ENCODE measurements around the gene FADS1.

The FADS1 gene

DNA sequence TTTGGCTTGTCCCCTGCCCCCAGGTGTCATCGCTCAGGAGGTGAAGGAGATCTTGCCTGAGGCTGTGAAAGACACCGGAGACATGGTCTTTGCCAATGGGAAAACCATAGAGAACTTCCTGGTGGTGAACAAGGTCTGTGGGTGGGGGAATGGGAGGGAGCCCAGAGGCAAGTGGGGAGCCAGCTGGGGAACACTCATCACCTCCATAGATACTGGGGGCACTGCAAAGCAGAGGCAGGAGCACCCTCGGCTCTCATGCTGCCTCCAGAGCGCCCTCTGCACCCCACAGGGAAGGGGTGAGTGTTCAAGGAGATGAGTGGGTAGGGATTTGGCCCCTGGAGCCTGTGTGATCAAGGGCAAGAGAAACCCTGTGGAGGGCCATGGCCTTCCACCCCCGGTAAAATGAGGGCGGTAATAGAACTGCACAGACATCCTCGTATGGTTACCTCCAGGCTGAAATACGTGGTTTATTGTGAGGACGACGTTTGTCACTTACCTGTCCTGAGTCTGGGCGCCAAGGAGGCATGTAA lies 38.4 kb downstream of the FADS1 start:
- DNase-seq (ENCODE audit: low read depth in 2 of 2), result no peak

DNA sequence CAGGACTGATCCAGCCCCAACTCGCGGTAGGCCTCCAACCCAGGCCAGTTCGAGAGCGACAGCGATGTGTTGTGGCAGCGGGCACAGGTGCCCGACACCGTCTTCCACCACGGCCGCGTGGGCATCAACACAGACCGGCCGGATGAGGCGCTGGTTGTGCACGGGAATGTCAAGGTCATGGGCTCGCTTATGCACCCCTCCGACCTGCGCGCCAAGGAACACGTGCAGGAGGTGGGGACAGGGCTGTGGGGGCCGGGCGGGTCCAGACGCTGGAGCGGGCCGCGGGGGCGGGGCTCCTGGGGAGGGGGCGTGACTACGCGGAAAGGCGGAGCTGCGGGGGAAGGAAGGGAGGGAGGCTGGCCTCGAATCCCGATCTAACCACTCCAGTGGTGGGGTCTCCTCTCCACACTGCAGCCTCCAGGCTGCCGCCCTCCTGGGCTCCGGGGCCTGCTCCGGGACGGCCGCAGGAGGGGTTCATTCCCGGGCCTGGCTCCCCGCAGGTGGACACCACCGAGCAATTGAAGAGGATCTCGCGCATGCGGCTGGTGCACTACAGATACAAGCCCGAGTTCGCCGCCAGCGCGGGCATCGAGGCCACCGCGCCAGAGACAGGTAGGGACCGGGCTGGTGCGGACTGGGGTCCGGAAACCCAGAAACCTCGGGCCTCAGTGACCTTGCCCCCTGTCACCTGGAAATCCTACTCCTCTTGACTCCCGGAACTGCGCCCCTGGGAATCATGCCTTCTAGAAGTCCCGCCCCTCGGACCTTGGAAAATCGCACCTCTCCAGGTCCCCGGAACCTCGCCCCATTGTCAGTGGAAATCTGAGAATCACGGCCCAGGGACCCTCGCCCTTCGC lies 39.3 kb downstream of the FADS1 start:
- DNase-seq (ENCODE audit: low read depth in 2 of 2), result peak; percentile 53 to 55

DNA sequence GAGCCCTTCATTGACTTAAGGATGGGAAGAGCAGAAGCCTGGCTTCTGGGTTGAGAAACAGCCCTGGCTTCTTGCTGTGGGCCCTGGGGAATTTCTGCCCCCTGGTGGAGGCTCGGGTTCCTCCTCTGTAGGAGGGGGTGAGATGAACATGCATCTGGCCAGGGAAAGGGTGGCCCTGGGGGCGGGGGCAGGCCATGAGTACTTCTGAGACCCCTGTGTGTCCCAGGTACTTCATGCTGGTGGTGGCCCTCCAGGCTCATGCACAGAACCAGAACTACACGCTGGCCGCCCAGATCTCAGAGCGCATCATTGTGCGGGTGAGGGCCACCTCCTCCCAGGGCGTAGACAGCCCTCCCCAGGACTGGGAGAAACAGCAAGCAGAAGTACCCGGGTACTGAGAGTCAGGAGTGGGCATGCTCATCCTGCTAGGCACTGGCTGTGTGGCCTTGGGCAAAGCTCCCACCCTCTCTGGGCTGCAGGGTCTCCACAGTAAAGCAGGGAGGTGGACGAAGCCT lies 40.2 kb downstream of the FADS1 start:
- DNase-seq (ENCODE audit: low read depth in 2 of 2), result peak; percentile 44 to 57

DNA sequence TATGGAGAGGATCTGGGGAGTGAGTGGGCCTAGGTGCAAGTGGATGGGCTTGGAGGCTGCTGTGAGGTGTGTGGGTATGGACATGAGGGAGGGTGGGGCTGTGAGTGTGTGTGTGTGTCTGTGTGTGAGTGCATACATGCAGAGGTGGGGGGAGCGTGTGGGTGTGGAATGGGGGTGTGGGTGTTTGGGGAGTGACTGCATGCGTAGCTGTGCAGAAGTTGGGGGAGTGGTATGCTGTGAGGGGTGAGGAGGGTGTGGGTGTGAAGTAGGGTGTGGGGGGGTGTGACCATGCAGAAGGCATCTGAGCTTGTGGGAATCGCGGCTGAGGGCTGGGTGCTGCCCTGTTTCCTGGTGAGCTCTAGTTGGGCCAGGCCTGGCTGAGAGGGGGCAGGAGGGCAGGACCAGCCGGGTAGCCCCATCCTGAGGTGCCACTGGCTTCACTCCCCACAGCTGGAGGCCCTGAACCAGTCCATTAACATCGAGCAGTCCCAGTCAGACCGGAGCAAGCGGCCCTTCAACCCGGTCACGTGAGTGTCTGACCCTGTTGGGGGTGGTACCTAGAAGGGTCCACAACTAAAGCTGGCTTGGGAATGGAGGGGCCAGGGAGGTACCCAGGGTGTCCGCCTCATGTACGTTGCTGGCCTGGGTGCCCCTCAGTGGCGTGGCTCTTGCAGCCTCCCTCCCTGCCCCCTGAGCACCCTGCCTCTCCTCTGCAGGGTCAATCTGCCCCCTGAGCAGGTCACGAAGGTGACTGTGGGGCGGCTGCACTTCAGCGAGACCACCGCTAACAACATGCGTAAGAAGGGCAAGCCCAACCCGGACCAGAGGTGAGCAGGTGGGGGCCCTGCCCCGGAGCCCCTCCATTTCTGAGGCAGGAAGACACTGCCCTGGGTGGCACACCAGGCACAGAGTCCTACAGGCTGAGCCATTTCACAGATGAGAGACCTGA lies 40.9 kb downstream of the FADS1 start:
- DNase-seq (ENCODE audit: low read depth in 2 of 2), result no peak

DNA sequence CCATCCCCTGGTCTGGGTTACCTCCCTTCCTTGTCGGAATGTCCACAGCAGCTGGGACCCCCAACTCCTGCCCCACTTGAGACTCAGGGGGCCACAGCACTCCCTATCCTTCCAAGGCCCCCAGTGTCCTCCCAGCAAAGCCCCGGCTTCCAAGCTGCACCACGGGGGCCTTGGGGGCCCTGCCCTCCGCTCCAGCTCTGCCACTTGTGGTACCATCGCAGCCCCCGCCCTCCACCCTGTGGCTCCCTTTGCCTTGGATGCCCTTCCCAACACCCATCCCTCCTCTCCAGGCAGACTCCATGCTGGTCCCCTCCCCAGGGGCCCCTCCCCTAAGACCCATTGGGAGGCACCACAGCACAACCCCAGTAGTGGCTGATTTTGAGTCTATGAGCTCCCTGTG lies 41.7 kb downstream of the FADS1 start:
- DNase-seq (ENCODE audit: low read depth in 2 of 2), result no peak

DNA sequence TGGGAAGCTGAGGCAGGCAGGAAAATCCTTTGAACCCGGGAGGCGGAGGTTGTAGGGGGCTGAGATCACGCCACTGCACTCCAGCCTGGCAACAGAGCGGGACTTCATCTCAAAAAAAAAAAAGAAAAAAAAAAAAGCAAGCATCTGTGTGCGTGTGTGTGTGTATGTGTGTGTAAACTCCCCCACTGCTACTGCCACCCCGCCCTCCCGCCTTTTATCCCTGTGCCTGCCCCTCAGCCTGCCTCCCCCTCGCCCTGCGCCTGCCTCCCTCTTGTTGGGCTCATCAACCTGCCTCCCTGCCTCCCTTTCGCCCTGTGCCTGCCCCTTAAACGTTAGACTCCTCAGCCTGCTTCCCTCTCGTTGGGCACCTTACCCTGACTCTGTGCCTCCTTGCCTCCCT lies 42.4 kb downstream of the FADS1 start:
- no peak for DNase-seq (ENCODE audit: low read depth in 2 of 2)

DNA sequence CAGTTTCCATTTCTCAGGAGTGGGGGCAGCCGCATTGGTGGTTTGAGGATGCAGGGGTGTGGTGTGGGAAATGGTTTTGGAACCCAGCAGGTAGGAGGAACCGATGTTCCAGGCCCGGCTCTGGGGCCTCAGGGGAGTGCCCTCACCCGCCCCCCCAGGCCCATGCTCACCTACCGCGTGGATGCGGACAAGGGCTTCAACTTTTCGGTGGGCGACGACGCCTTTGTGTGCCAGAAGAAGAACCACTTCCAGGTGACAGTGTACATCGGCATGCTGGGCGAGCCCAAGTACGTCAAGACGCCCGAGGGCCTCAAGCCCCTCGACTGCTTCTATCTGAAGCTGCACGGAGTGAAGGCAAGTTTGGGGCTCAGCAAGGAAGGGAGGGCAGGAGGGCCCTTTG lies 43.0 kb downstream of the FADS1 start:
- DNase-seq (ENCODE audit: low read depth in 2 of 2), result no peak

DNA sequence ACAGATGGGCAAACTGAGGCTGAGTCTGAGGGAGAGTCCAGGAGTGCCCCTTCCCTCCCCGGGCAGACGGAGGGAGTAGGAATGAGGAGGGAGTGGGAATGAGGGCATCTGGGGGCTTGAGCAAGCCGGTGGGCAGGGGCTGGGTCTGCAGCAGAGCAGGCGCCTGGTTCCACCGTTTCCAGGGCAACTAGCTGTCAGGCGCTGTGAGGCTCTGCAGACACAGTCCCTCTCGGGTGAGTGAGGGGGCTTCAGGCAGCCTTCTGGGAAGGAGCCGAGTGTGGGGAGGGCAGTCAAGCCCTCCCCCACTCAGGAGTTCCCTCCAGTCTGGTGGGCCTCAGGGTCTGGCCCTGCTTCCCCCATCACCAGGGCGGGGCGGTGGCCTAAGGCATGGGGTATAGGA lies 43.4 kb downstream of the FADS1 start:
- DNase-seq (ENCODE audit: low read depth in 2 of 2), result no peak

DNA sequence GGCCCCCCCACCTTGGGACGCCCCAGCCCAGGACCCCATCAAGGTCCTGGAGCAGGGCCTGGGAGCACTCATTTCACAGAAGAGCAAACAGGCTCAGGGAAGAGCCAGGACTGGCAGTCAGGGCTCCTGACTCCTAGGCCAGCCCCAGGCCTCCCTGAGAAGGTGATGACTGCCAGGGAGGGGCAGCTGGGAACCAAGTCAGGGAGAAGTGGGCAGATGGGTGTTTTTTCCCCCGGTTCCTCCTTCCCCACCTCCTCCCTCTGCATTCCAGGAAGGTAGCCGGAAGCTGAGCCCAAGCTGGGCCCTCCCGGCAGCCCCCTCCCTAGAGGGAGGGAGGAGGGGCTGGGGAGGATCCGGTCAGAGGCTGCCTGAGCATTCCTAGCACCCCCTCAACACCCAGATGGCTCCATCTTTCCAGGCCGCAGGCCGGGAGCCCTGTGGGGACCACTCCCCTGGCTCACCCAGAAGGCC lies 44.8 kb downstream of the FADS1 start:
- no peak for DNase-seq (ENCODE audit: low read depth in 2 of 2)

DNA sequence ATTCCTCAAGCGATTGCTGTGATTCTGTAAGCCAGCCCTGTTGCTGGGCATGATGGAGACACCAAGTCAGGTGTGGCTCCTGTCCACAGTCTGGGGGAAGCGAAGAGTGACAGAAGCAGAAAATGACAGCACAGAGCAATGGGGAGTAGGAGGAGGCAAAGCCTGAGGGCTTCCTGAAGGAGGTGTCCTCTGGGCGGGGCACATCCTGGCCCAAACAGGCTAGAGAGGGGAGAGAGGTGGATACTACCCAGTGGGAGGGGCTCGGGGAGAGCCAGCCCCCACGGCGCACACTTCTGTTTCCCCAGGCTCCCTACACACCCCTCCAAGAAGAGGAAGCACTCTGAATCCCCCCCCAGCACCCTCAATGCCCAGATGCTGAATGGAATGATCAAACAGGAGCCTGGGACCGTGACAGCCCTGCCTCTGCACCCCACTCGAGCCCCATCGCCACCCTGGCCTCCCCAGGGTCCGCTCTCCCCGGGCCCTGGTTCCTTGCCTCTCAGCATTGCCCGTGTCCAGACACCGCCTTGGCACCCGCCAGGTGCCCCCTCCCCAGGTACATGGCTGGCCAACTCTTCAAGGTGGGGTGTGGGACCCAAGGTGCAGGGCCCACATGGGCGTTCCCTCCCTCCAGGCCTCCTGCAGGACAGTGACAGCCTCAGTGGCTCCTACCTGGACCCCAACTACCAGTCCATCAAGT lies 45.5 kb downstream of the FADS1 start:
- no peak for DNase-seq (ENCODE audit: low read depth in 2 of 2)

DNA sequence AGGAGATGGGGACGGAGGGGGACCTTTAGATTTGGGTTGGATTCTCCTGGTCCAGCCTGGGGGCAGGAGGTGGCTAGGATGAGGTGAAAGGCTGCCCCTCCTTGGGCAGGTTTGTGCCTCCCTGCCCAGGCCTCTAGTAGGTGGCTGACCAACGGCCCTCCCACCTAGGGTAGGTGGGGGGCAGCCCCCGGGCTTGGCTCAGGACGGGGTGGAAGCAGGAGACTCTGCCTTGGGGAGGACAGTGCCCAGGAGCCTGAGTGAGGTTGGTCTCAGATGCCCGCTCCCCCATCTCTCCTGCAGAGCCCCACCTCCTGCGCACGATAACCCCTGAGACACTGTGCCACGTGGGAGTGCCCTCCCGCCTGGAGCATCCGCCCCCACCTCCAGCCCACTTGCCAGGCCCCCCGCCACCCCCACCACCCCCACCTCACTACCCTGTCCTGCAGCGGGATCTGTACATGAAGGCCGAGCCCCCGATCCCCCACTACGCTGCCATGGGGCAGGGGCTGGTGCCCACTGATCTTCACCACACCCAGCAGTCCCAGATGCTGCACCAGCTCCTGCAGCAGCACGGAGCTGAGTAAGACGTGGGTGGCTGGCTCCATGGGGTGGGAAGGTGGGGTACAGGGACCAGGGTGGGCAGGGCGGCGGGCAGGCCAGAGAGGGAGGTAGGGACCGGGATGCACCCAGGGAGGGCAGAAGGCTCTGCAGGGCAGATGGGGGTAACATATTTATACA lies 46.7 kb downstream of the FADS1 start:
- no peak for DNase-seq (ENCODE audit: low read depth in 2 of 2)

DNA sequence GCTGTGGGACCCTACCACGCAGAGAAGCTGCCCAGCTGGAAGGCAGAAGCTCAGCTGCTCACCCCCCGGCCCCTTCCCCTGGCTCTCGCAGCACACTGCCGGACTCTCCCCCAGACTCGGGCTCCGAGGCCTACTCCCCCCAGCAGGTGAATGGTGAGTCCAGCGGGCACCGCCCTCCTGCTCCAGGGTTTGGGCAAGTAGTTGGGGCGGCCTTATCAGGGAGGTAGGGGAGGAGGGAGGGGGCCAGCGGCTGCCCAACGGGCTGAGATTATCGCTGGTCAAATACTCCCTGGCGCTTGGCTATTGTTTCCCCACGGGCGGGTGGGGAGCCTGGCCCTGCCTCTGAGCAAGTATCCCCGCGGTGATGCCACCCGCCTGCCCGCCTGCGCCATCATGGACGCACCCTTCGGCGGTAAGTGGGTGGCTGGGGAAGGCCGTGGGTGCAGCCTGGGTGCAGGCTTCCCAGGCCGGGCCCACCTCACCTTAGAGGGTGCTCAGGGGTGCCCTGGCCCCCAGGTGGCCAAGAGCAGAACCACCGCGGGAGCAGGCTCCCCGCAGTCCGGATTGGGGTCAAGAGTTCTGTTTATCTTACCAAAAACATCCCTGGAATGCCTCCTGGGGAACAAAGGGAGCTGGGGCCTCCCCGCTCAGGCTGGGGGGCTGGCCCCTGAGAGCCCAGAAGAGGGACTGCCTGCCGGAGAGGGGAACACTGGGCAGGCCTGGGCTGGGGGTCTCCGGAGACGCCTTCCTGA lies 47.5 kb downstream of the FADS1 start:
- DNase-seq (ENCODE audit: low read depth in 2 of 2), result no peak

DNA sequence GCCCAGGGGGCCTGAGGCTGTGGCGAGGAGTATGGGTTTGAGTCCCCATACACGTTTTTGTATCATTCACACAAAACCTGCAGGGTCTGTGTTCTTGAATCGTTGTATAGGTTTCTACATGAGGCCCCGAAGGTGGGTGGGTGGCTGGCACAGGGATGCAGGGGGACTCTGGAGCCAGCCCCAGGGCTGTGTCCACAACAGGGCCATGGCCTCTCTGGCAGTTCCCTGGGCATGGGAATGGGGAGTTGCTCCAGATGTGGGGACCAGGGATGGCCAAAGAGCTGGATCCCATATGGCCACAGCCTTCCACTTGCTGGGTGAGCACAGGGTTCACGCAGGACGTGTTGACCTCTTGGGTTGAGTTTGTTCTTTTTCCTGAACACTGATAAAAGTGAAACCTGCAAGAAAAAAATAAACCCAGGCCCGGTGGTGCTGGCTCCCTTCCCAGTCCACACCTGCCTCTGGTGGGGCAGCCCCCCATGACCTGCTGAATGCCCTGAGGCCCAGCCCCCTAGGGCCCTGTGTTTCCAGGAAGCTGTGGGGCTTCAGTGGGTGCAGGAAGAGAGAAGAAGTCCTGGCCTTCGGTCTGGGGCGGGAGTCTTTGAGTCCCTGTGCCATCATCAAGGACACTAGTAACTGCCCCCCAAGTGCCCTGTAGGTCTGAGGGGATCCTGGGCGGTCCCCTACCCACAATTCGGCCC lies 48.3 kb downstream of the FADS1 start:
- no peak for DNase-seq (ENCODE audit: low read depth in 2 of 2)

DNA sequence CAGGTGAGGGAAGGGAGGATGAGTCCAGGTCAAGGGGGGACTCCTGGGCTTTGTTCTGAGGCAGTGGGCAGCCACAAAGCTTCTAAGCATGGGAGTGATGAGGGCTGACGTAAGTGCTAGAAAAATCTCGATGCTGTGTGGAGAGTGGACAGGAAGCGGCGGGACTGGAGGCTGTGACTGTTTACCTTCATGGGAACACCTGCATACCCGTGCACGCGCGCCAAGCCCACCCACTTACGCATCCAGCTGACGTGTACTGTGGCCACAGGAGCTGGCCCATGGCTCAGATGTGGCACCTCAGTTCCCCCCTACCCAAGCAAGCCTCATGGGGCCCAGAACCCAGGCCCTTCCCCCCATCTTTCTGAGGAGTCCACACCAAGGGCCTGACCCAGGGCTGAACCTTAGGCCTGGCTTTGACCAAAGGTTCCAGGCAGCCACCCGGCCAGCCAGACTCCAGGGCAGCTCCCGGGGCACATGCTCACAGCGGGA lies 50.4 kb downstream of the FADS1 start:
- no peak for DNase-seq (ENCODE audit: low read depth in 2 of 2)

DNA sequence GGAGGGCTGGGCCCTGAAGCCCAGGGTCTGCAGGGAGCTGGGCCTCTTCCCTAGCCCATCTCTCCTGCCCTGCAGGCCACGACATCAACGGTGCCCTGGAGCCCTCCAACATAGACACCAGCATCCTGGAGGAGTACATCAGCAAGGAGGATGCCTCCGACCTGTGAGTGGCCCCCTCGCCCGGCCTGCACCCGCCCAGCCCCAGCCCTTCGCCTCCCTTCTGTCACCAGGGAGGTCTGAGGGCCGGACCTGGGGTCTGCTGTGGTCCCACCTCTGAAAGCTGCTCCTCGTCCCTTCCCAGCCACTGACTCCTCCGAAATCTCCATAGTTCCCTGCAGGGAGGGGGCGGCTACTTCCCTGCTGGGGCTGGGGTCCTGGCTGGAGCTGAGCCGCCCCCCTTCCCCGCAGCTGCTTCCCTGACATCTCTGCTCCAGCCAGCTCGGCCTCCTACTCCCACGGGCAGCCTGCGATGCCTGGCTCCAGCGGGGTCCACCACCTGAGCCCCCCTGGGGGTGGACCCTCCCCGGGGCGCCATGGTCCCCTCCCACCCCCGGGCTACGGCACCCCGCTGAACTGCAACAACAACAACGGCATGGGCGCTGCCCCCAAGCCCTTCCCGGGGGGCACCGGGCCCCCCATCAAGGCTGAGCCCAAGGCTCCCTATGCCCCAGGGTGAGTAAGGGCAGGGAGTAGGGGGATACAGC lies 51.1 kb downstream of the FADS1 start:
- DNase-seq (ENCODE audit: low read depth in 2 of 2), result no peak

DNA sequence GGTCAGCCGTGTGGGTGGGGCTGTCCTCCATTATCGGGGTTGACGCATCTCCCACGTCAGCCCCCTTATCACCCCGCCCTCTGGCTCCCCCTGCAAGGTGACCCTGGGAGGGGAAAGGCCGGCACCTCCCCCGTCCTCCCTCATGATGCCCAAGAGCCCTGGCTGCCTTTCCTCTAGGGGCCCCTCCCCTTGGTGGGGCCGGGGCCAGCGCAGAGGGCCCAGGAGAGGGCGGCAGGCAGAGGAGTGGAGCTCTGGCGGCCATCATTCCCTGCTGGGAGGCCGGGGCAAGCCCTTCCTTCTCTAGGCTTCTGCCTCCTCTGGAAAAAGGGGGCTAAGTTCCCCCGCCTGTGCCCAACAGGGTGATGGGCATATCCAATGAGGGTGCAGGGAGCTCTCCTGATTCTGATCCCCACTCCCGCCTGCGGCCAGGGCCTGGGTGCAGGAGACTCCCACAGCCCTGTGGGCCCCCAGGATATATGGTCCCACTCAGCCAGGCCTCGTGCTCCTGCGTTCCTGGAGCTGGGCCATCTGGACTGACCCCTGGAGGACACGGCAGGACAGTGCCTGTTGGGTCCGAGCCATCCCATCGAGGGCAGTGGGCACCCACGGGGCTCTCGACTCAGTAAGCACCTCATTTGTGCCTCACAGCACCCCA lies 52.1 kb downstream of the FADS1 start:
- no peak for DNase-seq (ENCODE audit: low read depth in 2 of 2)

DNA sequence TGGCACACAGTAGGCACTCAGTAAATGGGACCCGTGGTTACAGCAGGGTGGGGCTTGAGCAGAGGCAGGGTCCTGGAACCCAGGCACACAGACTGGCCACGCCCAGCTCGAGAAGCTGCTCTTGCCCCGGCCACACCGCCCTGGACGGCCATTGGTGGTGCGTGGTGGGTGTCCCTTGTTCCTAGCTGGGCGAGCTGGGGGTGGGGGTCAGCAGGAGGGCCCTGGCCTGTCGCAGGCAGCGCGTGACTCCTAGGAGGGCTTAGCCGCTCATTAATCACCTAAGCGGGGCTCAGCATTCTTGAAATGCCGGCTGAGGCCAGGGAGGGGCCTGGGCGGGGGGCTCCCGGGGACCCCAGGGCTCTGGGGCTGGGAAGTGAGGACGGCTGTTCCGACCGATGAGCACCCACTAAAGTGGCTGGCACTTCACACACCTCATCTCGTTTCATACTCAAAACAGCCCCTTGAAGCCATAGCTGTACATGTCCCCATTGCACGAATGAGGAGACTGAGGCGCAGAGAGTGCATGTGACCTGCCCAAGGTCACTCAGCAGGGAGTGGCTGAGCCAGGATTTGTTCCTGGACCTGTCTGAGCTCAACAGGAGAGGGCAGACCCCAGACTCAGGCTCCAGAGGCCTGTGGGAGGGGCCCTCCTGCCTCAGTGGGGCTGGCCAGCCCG lies 52.7 kb downstream of the FADS1 start:
- DNase-seq (ENCODE audit: low read depth in 2 of 2), result no peak

DNA sequence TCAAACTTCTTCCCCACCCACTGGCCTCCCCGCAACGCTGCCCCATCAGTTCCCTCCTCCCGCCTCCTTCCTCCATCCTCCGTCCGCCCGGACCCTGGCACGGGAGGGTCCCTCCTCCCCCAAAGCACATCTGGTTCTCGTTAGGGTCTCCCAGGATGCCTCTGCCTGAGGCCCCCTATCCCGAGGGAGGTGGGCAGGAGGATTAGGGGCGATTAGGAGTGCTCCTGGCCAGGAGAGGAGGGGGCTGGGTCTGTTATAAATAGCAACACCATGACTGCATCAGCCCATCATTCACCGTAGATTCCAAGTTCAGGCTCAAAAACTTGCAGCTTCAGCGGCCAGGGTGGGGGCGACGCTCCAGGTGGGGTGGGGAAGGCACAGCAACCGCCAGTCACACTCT lies 54.0 kb downstream of the FADS1 start:
- no peak for DNase-seq (ENCODE audit: low read depth in 2 of 2)
